HEK293T (cell line): ENCODE measurements around the gene GAGE10.

Experiments
- ARNT ChIP-seq: fragments of 450-650 bp; IDR thresholded peaks from 2 replicates; pipeline ENCODE4 v1.6.1; 2017; ENCODE audit warnings: mild to moderate bottlenecking
- BHLHE40 ChIP-seq: fragments of 450-650 bp; IDR thresholded peaks from 2 replicates; pipeline ENCODE4 v1.6.1; 2016; ENCODE audit warnings: mild to moderate bottlenecking, moderate library complexity, borderline replicate concordance
- FOXA1 ChIP-seq: fragments of 450-650 bp; IDR thresholded peaks from 2 replicates; pipeline ENCODE4 v1.6.1; 2016; ENCODE audit warnings: mild to moderate bottlenecking
- FOXK2 ChIP-seq: fragments of 450-650 bp; IDR thresholded peaks from 2 replicates; pipeline ENCODE4 v1.6.1; 2016; ENCODE audit warnings: mild to moderate bottlenecking
- FOXM1 ChIP-seq: fragments of 450-650 bp; IDR thresholded peaks from 2 replicates; pipeline ENCODE4 v1.6.1; 2017; ENCODE audit warnings: mild to moderate bottlenecking, borderline replicate concordance
- HDGF ChIP-seq: fragments of 450-650 bp; IDR thresholded peaks from 2 replicates; pipeline ENCODE4 v1.6.1; 2017; ENCODE audit warnings: antibody characterized with exemption, borderline replicate concordance
- PKNOX1 ChIP-seq: fragments of 450-650 bp; IDR thresholded peaks from 2 replicates; pipeline ENCODE4 v1.6.1; 2016
- SUZ12 ChIP-seq: fragments of 450-650 bp; IDR thresholded peaks from 2 replicates; pipeline ENCODE4 v1.6.1; 2016; ENCODE audit warnings: mild to moderate bottlenecking

GRCh38 chrX:49300703-49301102 lies 2.7 kb upstream of the GAGE10 start:
- TF ChIP-seq ARNT (no peak), PKNOX1 (no peak), FOXA1 (no peak), SUZ12 (no peak), FOXM1 (no peak), BHLHE40 (no peak), FOXK2 (no peak), HDGF (no peak)
